HAP-1 (cell line): Measurements from ENCODE around the gene PDE3A.

ENCODE experiments used
- DNase-seq, 2 experiments: peaks; one replicate each; pipeline ENCODE4 v3.0.0-alpha.2; 2016 to 2020; ENCODE audit warnings: low spot score in 2 of 2
- H3K27me3 ChIP-seq: fragments of 250-450 bp; sonication (Bioruptor Pico); 2 replicates; pipeline ENCODE4 v1.5.1; 2020; ENCODE audit warnings: low read depth, mild to moderate bottlenecking, moderate library complexity
- H3K36me3 ChIP-seq: fragments of 250-450 bp; sonication (Bioruptor Pico); replicated peaks from 2 replicates; pipeline ENCODE4 v1.5.1; 2020; ENCODE audit warnings: mild to moderate bottlenecking
- H3K4me1 ChIP-seq: fragments of 250-450 bp; sonication (Bioruptor Pico); 2 replicates; pipeline ENCODE4 v1.5.1; 2020; ENCODE audit warnings: mild to moderate bottlenecking
- H3K4me3 ChIP-seq: fragments of 250-450 bp; sonication (Bioruptor Pico); 2 replicates; pipeline ENCODE4 v1.5.1; 2020; ENCODE audit warnings: mild to moderate bottlenecking, moderate library complexity
- H3K9me3 ChIP-seq: fragments of 250-450 bp; sonication (Bioruptor Pico); 2 replicates; pipeline ENCODE4 v1.5.1; 2020; ENCODE audit warnings: mild to moderate bottlenecking, moderate library complexity
- in situ Hi-C: fragments of 300-500 bp; cut with MboI; formaldehyde crosslinking; loops from 3 replicates; pipeline ENCODE4 v1.14.3; 2020; ENCODE audit warnings: low sequenced_read_pairs, inconsistent platforms, mixed read lengths

PDE3A gene

GRCh38 chr12:20508962-20509361 is 140.6 kb downstream of the PDE3A start:
- in situ Hi-C loops: no loop called here
- DNase-seq: no peak
- no peaks in the 10 kb centered on the region for H3K36me3 ChIP-seq
- no peak overlapping the region for H3K4me3 ChIP-seq
- no peaks in the 10 kb centered on the region for H3K4me1 ChIP-seq
- H3K27me3 ChIP-seq: no peaks in the 10 kb centered on the region; the same call in none of the 2 replicates
- H3K9me3 ChIP-seq: no peaks in the 10 kb centered on the region

GRCh38 chr12:20510811-20511210 is 142.5 kb downstream of the PDE3A start:
- no peak overlapping the region for H3K4me3 ChIP-seq
- no peaks in the 10 kb centered on the region for H3K9me3 ChIP-seq
- no peak for DNase-seq
- H3K4me1 ChIP-seq: no peaks in the 10 kb centered on the region
- no peaks in the 10 kb centered on the region; the same call in 1 of the 2 replicates for H3K27me3 ChIP-seq
- no peaks in the 10 kb centered on the region for H3K36me3 ChIP-seq
- in situ Hi-C loops: no loop called here

- Histone ChIP-seq H3K4me1 (no peaks in the 10 kb centered on the region), H3K27me3 (no peaks in the 10 kb centered on the region; the same call in 1 of the 2 replicates), H3K9me3 (no peaks in the 10 kb centered on the region), H3K4me3 (no peak overlapping the region), H3K36me3 (no peaks in the 10 kb centered on the region)
- DNase-seq: no peak
- in situ Hi-C loops: no loop called here
Observed at GRCh38 chr12:20513189-20513588, 144.9 kb downstream of the PDE3A start.

GRCh38 chr12:20514598-20514997 is 146.3 kb downstream of the PDE3A start:
- no peaks in the 10 kb centered on the region for H3K4me1 ChIP-seq
- no peak for DNase-seq
- no peak overlapping the region for H3K4me3 ChIP-seq
- no peaks in the 10 kb centered on the region for H3K9me3 ChIP-seq
- in situ Hi-C loops: no loop called here
- no peaks in the 10 kb centered on the region; the same call in 1 of the 2 replicates for H3K27me3 ChIP-seq
- no peaks in the 10 kb centered on the region for H3K36me3 ChIP-seq

- no peak for DNase-seq
- Histone ChIP-seq H3K27me3 (no peaks in the 10 kb centered on the region), H3K36me3 (no peaks in the 10 kb centered on the region), H3K9me3 (no peaks in the 10 kb centered on the region), H3K4me1 (no peaks in the 10 kb centered on the region), H3K4me3 (no peak overlapping the region)
- in situ Hi-C loops: no loop called here
Observed at GRCh38 chr12:20520532-20520931, 152.2 kb downstream of the PDE3A start.

- H3K4me1 ChIP-seq: no peaks in the 10 kb centered on the region
- no peak overlapping the region for H3K4me3 ChIP-seq
- DNase-seq: no peak
- H3K9me3 ChIP-seq: no peaks in the 10 kb centered on the region
- in situ Hi-C loops: no loop called here
- H3K27me3 ChIP-seq: no peaks in the 10 kb centered on the region
- H3K36me3 ChIP-seq: no peaks in the 10 kb centered on the region
Observed at GRCh38 chr12:20523658-20524057, 155.3 kb downstream of the PDE3A start.

GRCh38 chr12:20524113-20524512 is 155.8 kb downstream of the PDE3A start:
- Histone ChIP-seq H3K4me3 (no peak overlapping the region), H3K27me3 (no peaks in the 10 kb centered on the region), H3K4me1 (no peaks in the 10 kb centered on the region), H3K9me3 (no peaks in the 10 kb centered on the region), H3K36me3 (no peaks in the 10 kb centered on the region)
- DNase-seq: no peak
- in situ Hi-C loops: no loop called here

GRCh38 chr12:20525064-20525610 is 156.8 kb downstream of the PDE3A start:
- Histone ChIP-seq H3K9me3 (no peaks in the 10 kb centered on the region), H3K27me3 (no peaks in the 10 kb centered on the region), H3K36me3 (no peaks in the 10 kb centered on the region), H3K4me1 (no peaks in the 10 kb centered on the region), H3K4me3 (no peak overlapping the region)
- no peak for DNase-seq
- in situ Hi-C loops: no loop called here

- H3K4me1 ChIP-seq: no peaks in the 10 kb centered on the region
- DNase-seq: no peak
- in situ Hi-C loops: no loop called here
Observed at GRCh38 chr12:20527417-20528163, 159.3 kb downstream of the PDE3A start.

GRCh38 chr12:20528208-20528607 is 159.9 kb downstream of the PDE3A start:
- Histone ChIP-seq H3K4me1 (no peaks in the 10 kb centered on the region), H3K36me3 (no peaks in the 10 kb centered on the region), H3K4me3 (no peak overlapping the region), H3K27me3 (no peaks in the 10 kb centered on the region), H3K9me3 (no peaks in the 10 kb centered on the region)
- in situ Hi-C loops: no loop called here
- DNase-seq: no peak

More at GRCh38 chr12:20527417-20528163, 159.3 kb downstream of the PDE3A start:
- Histone ChIP-seq H3K27me3 (no peaks in the 10 kb centered on the region), H3K36me3 (no peaks in the 10 kb centered on the region), H3K4me3 (no peak overlapping the region), H3K9me3 (no peaks in the 10 kb centered on the region)

- Histone ChIP-seq H3K4me1 (no peaks in the 10 kb centered on the region), H3K4me3 (no peak overlapping the region), H3K9me3 (no peaks in the 10 kb centered on the region), H3K27me3 (no peaks in the 10 kb centered on the region; the same call in 1 of the 2 replicates), H3K36me3 (no peaks in the 10 kb centered on the region)
- DNase-seq: no peak
- in situ Hi-C loops: no loop called here
Observed at GRCh38 chr12:20546267-20546666, 177.9 kb downstream of the PDE3A start.

GRCh38 chr12:20547816-20548575 is 179.7 kb downstream of the PDE3A start:
- no peak for DNase-seq
- no peaks in the 10 kb centered on the region; the same call in 1 of the 2 replicates for H3K27me3 ChIP-seq
- no peaks in the 10 kb centered on the region for H3K9me3 ChIP-seq
- in situ Hi-C loops: no loop called here
- no peaks in the 10 kb centered on the region for H3K4me1 ChIP-seq
- H3K4me3 ChIP-seq: no peak overlapping the region
- H3K36me3 ChIP-seq: no peaks in the 10 kb centered on the region

GRCh38 chr12:20548611-20549010 is 180.3 kb downstream of the PDE3A start:
- no peak for DNase-seq
- Histone ChIP-seq H3K36me3 (no peaks in the 10 kb centered on the region), H3K9me3 (no peaks in the 10 kb centered on the region), H3K4me1 (no peaks in the 10 kb centered on the region), H3K27me3 (no peaks in the 10 kb centered on the region; the same call in 1 of the 2 replicates), H3K4me3 (no peak overlapping the region)
- in situ Hi-C loops: no loop called here
